K562 (cell line): ENCODE data around the gene SORCS1. TPM values are rescaled to one million over a fixed set of nuclear protein-coding genes. Genes with fewer than 3 reads are reported as not detected.

ENCODE experiments used
- ATAC-seq: fragments of 200-7000 bp; cut with Tn5 transposase; 3 replicates; pipeline ENCODE4 v1.9.1; 2020; ENCODE audit warnings: moderate library complexity
- BruUV-seq: library from RNA; stranded (reverse); fragments of 400-500 nt; replicated peaks from 2 replicates; lab custom pipeline; 2021; lab: Mats Ljungman, UMichigan
- CTCF ChIA-PET: fragments of 300-600 bp; formaldehyde crosslinking; extraction: SDS; loops from one replicate; lab custom pipeline; 2021; ENCODE audit warnings: low intra/inter-chr PET ratio; lab: Yijun Ruan, JAX
- POLR2A ChIA-PET: fragments of 300-600, 350-650 bp; sonication (Branson Sonifier 250); formaldehyde crosslinking; extraction: SDS; loops from one replicate; lab custom pipeline; 2021; ENCODE audit warnings: antibody characterized with exemption, inconsistent platforms; lab: Yijun Ruan, JAX
- DNase-seq, 4 experiments: peaks; one replicate each; pipeline versions ENCODE4 v3.0.0 to v3.0.0-alpha.2; 2011 to 2018; ENCODE audit warnings: low spot score in 3 of 4, mixed read lengths in 3 of 4; ENCODE audit errors: extremely low read depth in 1 of 4
- FAIRE-seq: peaks from 2 replicates; lab custom pipeline; 2011; peaks lifted over from hg19 to GRCh38; lab: Jason Lieb, UNC
- H2AFZ ChIP-seq: 2 replicates; pipeline ENCODE4 v1.6.0; 2011; ENCODE audit warnings: low read depth, low read length, control low read depth, inconsistent platforms
- H3K27ac ChIP-seq: fragments of 200-600 bp; 3 replicates; pipeline ENCODE4 v1.8.0; 2011; ENCODE audit warnings: low read depth, mild to moderate bottlenecking, control low read depth, inconsistent platforms, low read length, moderate library complexity, mixed read lengths; ENCODE audit errors: extremely low read depth
- H3K27me3 ChIP-seq, 2 experiments: fragments of 300-600 bp in 1 of 2; 2 replicates in 1 of 2; 3 replicates in 1 of 2; pipeline versions ENCODE4 v1.6.0 to v1.8.0; 2011; ENCODE audit warnings: inconsistent platforms in 2 of 2, low read length in 2 of 2, mild to moderate bottlenecking in 1 of 2, mixed read lengths in 1 of 2, moderate library complexity in 1 of 2; ENCODE audit not compliant: control insufficient read depth in 2 of 2, insufficient read depth in 2 of 2
- H3K36me3 ChIP-seq: fragments of 300-600 bp; 3 replicates; pipeline ENCODE4 v1.8.0; 2011; ENCODE audit warnings: mild to moderate bottlenecking, low read length, inconsistent platforms; ENCODE audit not compliant: control insufficient read depth, insufficient read depth
- H3K4me1 ChIP-seq, 2 experiments: fragments of 200-600 bp in 1 of 2; replicated peaks in 1 of 2; 2 replicates in 1 of 2; 3 replicates in 1 of 2; pipeline versions ENCODE4 v1.5.1 to v1.8.0; 2011; ENCODE audit warnings: inconsistent platforms in 2 of 2, low read length in 2 of 2, mild to moderate bottlenecking in 1 of 2, mixed read lengths in 1 of 2, moderate library complexity in 1 of 2; ENCODE audit not compliant: control insufficient read depth in 2 of 2, insufficient read depth in 2 of 2
- H3K4me2 ChIP-seq: 2 replicates; pipeline ENCODE4 v1.6.1; 2011; ENCODE audit warnings: low read length, control low read depth, inconsistent platforms, mixed read lengths; ENCODE audit not compliant: insufficient read depth
- H3K4me3 ChIP-seq: fragments of 200-600 bp; sonication (generic), shearing (Covaris generic); 2 replicates; pipeline ENCODE4 v1.5.1; 2016; ENCODE audit warnings: control low read depth, inconsistent platforms
- H3K79me2 ChIP-seq: fragments of 200-600 bp; 3 replicates; pipeline ENCODE4 v1.8.0; 2011; ENCODE audit warnings: low read length, inconsistent platforms; ENCODE audit not compliant: control insufficient read depth, insufficient read depth
- H3K9ac ChIP-seq, 2 experiments: 2 replicates each; pipeline versions ENCODE4 v1.6.0 to v1.6.1; 2011; ENCODE audit warnings: low read depth in 2 of 2, low read length in 2 of 2, control low read depth in 1 of 2, inconsistent platforms in 1 of 2, mild to moderate bottlenecking in 1 of 2, mixed read lengths in 1 of 2; ENCODE audit not compliant: insufficient read depth in 1 of 2
- H3K9me1 ChIP-seq: one replicate; pipeline ENCODE4 v1.6.0; 2011; ENCODE audit warnings: inconsistent platforms, mild to moderate bottlenecking, low read length, moderate library complexity; ENCODE audit not compliant: control insufficient read depth, insufficient read depth
- H3K9me3 ChIP-seq: replicated peaks from 2 replicates; pipeline ENCODE4 v1.5.1; 2011; ENCODE audit warnings: low read depth, low read length, inconsistent platforms; ENCODE audit not compliant: control insufficient read depth, insufficient read depth
- H4K20me1 ChIP-seq: replicated peaks from 2 replicates; pipeline ENCODE4 v1.6.1; 2011; ENCODE audit warnings: low read length, inconsistent platforms, mixed read lengths; ENCODE audit not compliant: control insufficient read depth, insufficient read depth
- GTF3C2 ChIP-seq: IDR thresholded peaks from 3 replicates; pipeline ENCODE4 v1.6.1; 2011; ENCODE audit warnings: borderline replicate concordance, mild to moderate bottlenecking, moderate library complexity; ENCODE audit not compliant: insufficient read length; ENCODE audit errors: extremely low read depth
- HDAC6 ChIP-seq: IDR thresholded peaks from 2 replicates; pipeline ENCODE4 v1.6.1; 2012; ENCODE audit warnings: low read depth, mild to moderate bottlenecking, control low read depth, inconsistent platforms, low read length, moderate library complexity
- PCBP1 ChIP-seq: fragments of 200-400 bp; formaldehyde crosslinking; IDR thresholded peaks from 2 replicates; pipeline ENCODE4 v1.6.1; 2018; ENCODE audit warnings: mild to moderate bottlenecking, low read depth, low read length; ENCODE audit not compliant: poor library complexity, severe bottlenecking
- PHTF2 ChIP-seq: fragments of 250-450 bp; sonication (Bioruptor Pico); IDR thresholded peaks from 2 replicates; pipeline ENCODE4 v1.5.0; 2021; ENCODE audit warnings: mild to moderate bottlenecking
- RFX1 ChIP-seq: fragments of 450-650 bp; IDR thresholded peaks from 2 replicates; pipeline ENCODE4 v1.6.1; 2016; ENCODE audit warnings: mild to moderate bottlenecking, moderate library complexity
- SP1 ChIP-seq: sonication (generic); formaldehyde crosslinking; IDR thresholded peaks from 2 replicates; pipeline ENCODE4 v1.8.1; 2022; ENCODE audit warnings: mild to moderate bottlenecking, missing genetic modification reagents
- TRIM24 ChIP-seq, 2 experiments: fragments of 450-650 bp; IDR thresholded peaks; 2 replicates each; pipeline ENCODE4 v1.6.1; 2016
- ZNF444 ChIP-seq: fragments of 250-450 bp; sonication (Bioruptor Pico); IDR thresholded peaks from 2 replicates; pipeline ENCODE4 v1.4.0; 2020; ENCODE audit warnings: mild to moderate bottlenecking, moderate library complexity
- WGBS: fragments of 100-300 bp; shearing (Covaris generic); methylation state at CpG from one replicate; pipeline ENCODE4 v1.1.6; 2016; ENCODE audit warnings: low coverage, mixed read lengths; ENCODE audit not compliant: insufficient coverage; ENCODE audit errors: missing lambda C conversion rate; 5-methylcytosine and 5-hydroxymethylcytosine counted together
- in situ Hi-C: fragments of 300-500 bp; cut with MboI; formaldehyde crosslinking; loops from 4 replicates; pipeline ENCODE4 v1.15.0; 2018; ENCODE audit warnings: inconsistent platforms, mixed read lengths
- intact Hi-C: fragments of 100-400 bp; cut with micrococcal nuclease; formaldehyde crosslinking; loops from 2 replicates; pipeline ENCODE4 v1.14.2; 2022
- polyA plus RNA-seq, 8 experiments: library from polyadenylated mRNA; depleted of rRNA in 4 of 8; stranded (reverse) in 5 of 8; unstranded in 3 of 8; fragments of >200 nt; fragmentation: Nextera tagmentation in 2 of 8; fragmentation: Illumina TruSeq in 1 of 8; extraction: Ambion mirVana in 2 of 8; extraction: Trizol in 1 of 8; gene quantifications; 2 replicates each; pipeline versions ENCODE4 v1.2.1 to v1.2.3, GENCODE V29; 2011 to 2014; ENCODE audit warnings: inconsistent platforms in 1 of 8, missing spikeins in 1 of 8
- total RNA-seq, 7 experiments: library from RNA; depleted of rRNA in 6 of 7; stranded (reverse); fragments of >200 nt in 6 of 7; fragmentation: Illumina TruSeq in 2 of 7; extraction: Trizol in 2 of 7; gene quantifications; 2 replicates each; pipeline versions ENCODE4 v1.2.1 to v1.2.3, GENCODE V29; 2011 to 2021; ENCODE audit warnings: low replicate concordance in 1 of 7

The SORCS1 gene
- total and polyA plus RNA-seq, 9 of the 15 experiments (the other 6 are each of a cell fraction or from before 2014, with no cell fraction given): 1.5 to 3.9 (median 2.7) TPM

DNA sequence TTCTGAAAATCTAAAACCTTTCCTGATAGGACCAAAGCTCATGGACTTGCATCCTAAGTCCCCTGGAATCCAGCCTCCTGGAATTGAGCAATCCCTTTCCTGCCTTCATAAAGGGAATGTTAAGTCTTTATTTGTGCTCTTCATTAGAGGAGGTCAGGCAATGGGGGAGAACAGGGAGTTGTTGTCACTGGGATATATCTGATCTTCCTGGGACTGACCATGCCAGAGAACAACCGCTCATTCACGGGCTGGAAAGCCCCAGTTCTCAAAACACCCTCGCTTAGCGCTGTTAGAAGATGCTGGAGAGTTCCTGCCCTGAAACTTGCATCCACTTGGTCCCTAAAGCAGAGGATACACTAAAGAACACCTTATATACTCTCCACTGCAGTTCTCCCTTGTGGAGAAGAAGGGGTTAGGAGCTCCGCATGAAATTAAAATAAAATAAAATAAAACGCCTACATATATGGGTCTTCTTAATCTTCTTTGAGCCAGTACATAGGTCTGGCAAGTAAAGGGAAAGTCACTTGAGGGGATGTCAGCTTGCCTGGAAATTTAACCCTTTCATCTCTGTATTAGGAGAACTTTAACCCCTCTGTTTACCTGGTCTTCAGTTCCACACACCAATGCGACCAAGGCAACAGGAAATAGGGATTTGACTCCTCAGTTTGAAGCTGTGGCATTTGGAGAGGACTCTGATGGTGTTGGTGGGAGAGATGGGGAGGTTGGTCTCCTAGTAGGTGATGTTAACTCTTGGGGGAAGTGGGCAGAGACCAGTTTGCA, 1.2 kb downstream of the SORCS1 start (continued):
- TF ChIP-seq GTF3C2 (no peak), SP1 (CRISPR knock-in tag) (no peak), RFX1 (no peak)

- H3K9me3 ChIP-seq: no peaks in the 10 kb centered on the region
- FAIRE-seq: no peak
- ATAC-seq: no peak
Measured at GRCh38 chr10:107160866-107161265, 3.6 kb downstream of the SORCS1 start.

More at GRCh38 chr10:107160866-107161265, 3.6 kb downstream of the SORCS1 start:
- Histone ChIP-seq H3K27me3 (peaks cover 0 to 14% of the 10 kb centered on the region in 2 experiments; a peak in 3 of 5 replicates), H3K27ac (no peak overlapping the region), H3K4me3 (no peak overlapping the region), H3K36me3 (no peaks in the 10 kb centered on the region), H3K4me2 (no peak overlapping the region), H3K4me1 (peaks cover 0 to 12% of the 10 kb centered on the region in 2 experiments; a peak in 2 of 5 replicates), H2AFZ (no peak overlapping the region), H3K9ac (no peak overlapping the region), H4K20me1 (no peaks in the 10 kb centered on the region), H3K79me2 (no peaks in the 10 kb centered on the region), H3K9me1 (no peaks in the 10 kb centered on the region)
- in situ Hi-C loops (no loop called here), intact Hi-C loops (no loop called here)
- CTCF ChIA-PET: no interaction called here
- 0% methylated on average over 3 of the region's 3 CpGs for WGBS
- DNase-seq: no peak
- BruUV-seq: no TSS peak
- no peak for TF ChIP-seq ZNF444 (CRISPR knock-in tag)
- no peak for TF ChIP-seq HDAC6
- no peak for TF ChIP-seq PCBP1
- no peak for TF ChIP-seq PHTF2 (CRISPR knock-in tag)
- no peak for TF ChIP-seq TRIM24 (IDR thresholded peaks at IDR 0.05)
- POLR2A ChIA-PET: no interaction called here
